NCI-H2196 treated with DMSO at 0.1 percent for 48 hours (cell line): ENCODE results near the gene DIRAS1.
"Not testable (repeated sequence)": the region's sequence is repeated elsewhere in the genome, so short reads cannot be mapped to it uniquely, and the experiment has no call there.

Source experiments
- DNase-seq: peaks from one replicate; lab custom pipeline; 2025; ENCODE audit not compliant: unreplicated experiment; lab: John Stamatoyannopoulos, UW

The DIRAS1 gene

GRCh38 chr19:2679439-2679838 lies 41.7 kb downstream of the DIRAS1 start:
- DNase-seq = no peak

GRCh38 chr19:2678948-2679347 lies 42.2 kb downstream of the DIRAS1 start:
- DNase-seq = not testable (repeated sequence)

- no peak for DNase-seq
Measured at GRCh38 chr19:2678044-2678671, 43.0 kb downstream of the DIRAS1 start.

GRCh38 chr19:2676823-2677222 lies 44.3 kb downstream of the DIRAS1 start:
- DNase-seq = no peak

- no peak for DNase-seq
Measured at GRCh38 chr19:2675892-2676291, 45.3 kb downstream of the DIRAS1 start.

GRCh38 chr19:2670217-2670616 lies 51.0 kb downstream of the DIRAS1 start:
- no peak for DNase-seq

GRCh38 chr19:2668175-2668763 lies 52.9 kb downstream of the DIRAS1 start:
- DNase-seq = no peak

GRCh38 chr19:2667349-2667748 lies 53.8 kb downstream of the DIRAS1 start:
- not testable (repeated sequence) for DNase-seq

- no peak for DNase-seq
Measured at GRCh38 chr19:2666344-2666994, 54.7 kb downstream of the DIRAS1 start.

- DNase-seq = no peak
Measured at GRCh38 chr19:2665103-2665502, 56.1 kb downstream of the DIRAS1 start.
